H1 (cell line): ENCODE measurements around the gene C11orf71. TPM values are rescaled to one million over a fixed set of nuclear protein-coding genes. Genes with fewer than 3 reads are reported as not detected.

Experiments
- GABPA ChIP-seq: IDR thresholded peaks from 2 replicates; pipeline ENCODE4 v1.6.1; 2011; ENCODE audit warnings: mild to moderate bottlenecking, low read length, moderate library complexity, borderline replicate concordance; ENCODE audit not compliant: insufficient read depth
- SIRT6 ChIP-seq: IDR thresholded peaks from one replicate; pipeline ENCODE4 v1.7.1; 2012; ENCODE audit warnings: low read length, inconsistent platforms
- TBP ChIP-seq: IDR thresholded peaks from 2 replicates; pipeline ENCODE4 v1.6.1; 2011; ENCODE audit warnings: low read depth, low read length, improper control_type of control experiment
- polyA plus RNA-seq, 7 experiments: library from polyadenylated mRNA; depleted of rRNA in 3 of 7; stranded (reverse) in 5 of 7; unstranded in 2 of 7; fragments of >200 nt in 5 of 7; fragments of 200-250 nt in 2 of 7; gene quantifications; 1 replicate in 5 of 7; 2 replicates in 1 of 7; 4 replicates in 1 of 7; pipeline versions ENCODE4 v1.2.1 to v1.2.3, GENCODE V29; 2011 to 2013; ENCODE audit warnings: missing spikeins in 2 of 7, mixed read lengths in 2 of 7
- total RNA-seq: library from RNA; stranded (reverse); fragmentation: NEBNext Ultra II Directional; extraction: Animal tissue kit (Norgen Biotek cat#: 25700); gene quantifications from 2 replicates; pipeline ENCODE4 v1.2.1, GENCODE V29; 2021

The C11orf71 gene
- total and polyA plus RNA-seq, 2 of the 8 experiments (the other 6 are each of a cell fraction or from before 2014, with no cell fraction given) = 5.4 to 8.7 TPM

DNA sequence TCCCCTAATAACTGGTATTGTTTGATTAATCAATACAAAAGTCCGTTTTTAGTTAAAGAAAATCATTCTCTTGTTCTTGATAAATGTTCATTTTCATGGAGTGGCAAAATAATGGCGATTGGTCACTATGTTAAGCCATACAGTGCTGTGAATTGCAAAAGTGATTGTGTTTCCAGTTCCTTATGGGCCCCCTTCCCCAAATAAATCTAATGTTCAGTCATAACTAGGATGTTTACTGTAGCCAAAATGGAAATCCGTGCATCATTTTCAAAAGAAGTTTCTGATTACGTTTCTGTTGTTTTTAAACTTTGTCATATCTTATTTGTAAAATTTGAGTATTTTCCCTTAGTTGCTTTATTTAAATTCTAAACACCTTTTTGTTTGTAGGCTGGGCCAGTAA, 1.0 kb upstream of the C11orf71 start (continued):
- TF ChIP-seq GABPA (no peak), TBP (no peak), SIRT6 (no peak)
- TF ChIP-seq, all 59 proteins: peak for 0
